SJCRH30 (cell line): ENCODE results near the gene CLIC6. TPM values are rescaled to one million over a fixed set of nuclear protein-coding genes. Genes with fewer than 3 reads are reported as not detected.
A peak's percentile ranks its signal among the peaks of the same experiment; 100 is the strongest.

Source experiments
- DNase-seq, 2 experiments: peaks; one replicate each; pipeline ENCODE4 v3.0.0-alpha.2; 2015 to 2020
- H3K27ac ChIP-seq: fragments of 250-450 bp; sonication (Bioruptor Pico); 2 replicates; pipeline ENCODE4 v1.5.1; 2020; ENCODE audit warnings: mild to moderate bottlenecking, moderate library complexity
- H3K27me3 ChIP-seq: fragments of 250-450 bp; sonication (Bioruptor Pico); 2 replicates; pipeline ENCODE4 v1.5.1; 2020; ENCODE audit warnings: mild to moderate bottlenecking, moderate library complexity
- H3K36me3 ChIP-seq: fragments of 250-450 bp; sonication (Bioruptor Pico); 2 replicates; pipeline ENCODE4 v1.5.1; 2020; ENCODE audit warnings: mild to moderate bottlenecking, moderate library complexity
- H3K4me1 ChIP-seq: fragments of 250-450 bp; sonication (Bioruptor Pico); 2 replicates; pipeline ENCODE4 v1.5.1; 2020; ENCODE audit warnings: mild to moderate bottlenecking, moderate library complexity
- H3K4me3 ChIP-seq: fragments of 250-450 bp; sonication (Bioruptor Pico); 2 replicates; pipeline ENCODE4 v1.5.1; 2020; ENCODE audit warnings: mild to moderate bottlenecking, moderate library complexity
- H3K9me3 ChIP-seq: fragments of 250-450 bp; sonication (Bioruptor Pico); replicated peaks from 2 replicates; pipeline ENCODE4 v1.5.1; 2020; ENCODE audit warnings: mild to moderate bottlenecking, moderate library complexity
- total RNA-seq: library from RNA; depleted of rRNA; stranded (reverse); fragments of >200 nt; shearing (Covaris generic); gene quantifications from 2 replicates; pipeline ENCODE4 v1.2.3, GENCODE V29; 2014; rRNA removed

CLIC6 gene
- 0.03 TPM in 1 of 2 replicates, not detected in the other for total RNA-seq

DNA sequence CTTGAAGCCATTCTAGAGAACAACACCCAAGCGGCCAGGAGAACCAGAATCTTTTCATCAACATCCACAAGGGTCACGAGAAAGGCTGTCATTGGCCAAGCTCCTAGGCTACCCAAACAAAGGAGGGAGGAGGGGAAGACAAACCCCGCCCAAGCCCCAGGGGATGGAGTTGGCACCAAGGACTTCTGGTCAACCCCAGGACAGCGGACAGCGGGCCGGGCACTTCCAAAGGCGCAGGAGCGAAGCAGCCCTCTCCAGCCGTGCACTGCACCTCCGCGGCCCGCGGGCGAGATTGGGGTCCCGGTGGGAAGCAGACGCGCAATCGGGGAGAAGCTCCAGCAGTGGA lies at the start of gene CLIC6:
Gene CLIC6, plus strand, starts transcription at position 192 of the 346 bp plus-strand sequence. CDS start 395 bp downstream, outside the sequence.
- H3K27me3 ChIP-seq, result no peaks in the 10 kb centered on the region; the same call in 1 of the 2 replicates
- no peak within 1 kb of the TSS for H3K4me3 ChIP-seq
- H3K9me3 ChIP-seq, result no peaks in the 10 kb centered on the region; the same call in 1 of the 2 replicates
- no peak within 1 kb of the TSS for H3K27ac ChIP-seq
- DNase-seq, result no peak
- no peaks in the 10 kb centered on the region for H3K36me3 ChIP-seq
- peaks cover 20% of the 10 kb centered on the region for H3K4me1 ChIP-seq

DNA sequence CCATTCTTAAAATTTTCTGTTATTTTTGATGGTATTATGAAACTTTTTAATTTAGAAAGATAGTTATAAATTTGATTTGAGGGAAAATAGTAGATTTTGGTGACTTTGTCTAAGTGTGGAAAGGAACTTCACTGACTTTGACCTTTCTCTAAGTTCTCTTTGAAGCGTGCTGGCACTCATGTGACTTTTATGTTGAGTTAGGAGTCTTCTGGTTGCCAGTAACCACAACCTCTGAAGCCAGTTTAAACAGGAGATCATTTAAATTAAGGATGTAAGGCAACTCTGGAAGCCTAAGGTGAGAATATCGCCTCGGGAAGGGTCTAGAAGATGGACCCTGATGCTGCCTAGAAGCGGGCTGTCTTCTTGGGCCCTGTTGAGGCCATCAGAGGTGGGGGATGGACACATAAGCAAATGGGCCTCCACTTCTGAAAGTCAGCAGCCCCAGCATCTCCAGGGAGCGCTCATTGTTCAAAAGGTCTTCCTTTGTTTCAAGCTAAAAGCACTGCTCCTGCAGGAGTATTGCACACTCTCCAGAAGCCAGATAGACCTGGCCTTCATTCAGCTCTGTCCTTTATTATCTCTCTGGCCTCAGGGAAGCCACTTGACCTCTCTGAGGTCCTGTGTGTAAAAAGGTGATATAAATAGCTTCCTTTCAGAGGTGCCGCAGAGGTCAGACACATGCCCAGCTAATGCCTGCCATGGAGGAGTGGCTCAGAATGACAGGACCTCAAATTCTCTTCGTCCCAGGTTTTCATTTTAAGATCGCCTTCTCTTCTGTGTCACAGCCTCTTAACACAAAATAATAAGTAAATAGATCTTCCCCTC lies 48.7 kb upstream of the CLIC6 start:
- no peak overlapping the region for H3K27ac ChIP-seq
- no peak for DNase-seq
- no peaks in the 10 kb centered on the region for H3K27me3 ChIP-seq
- H3K4me3 ChIP-seq, result no peak overlapping the region
- no peaks in the 10 kb centered on the region for H3K9me3 ChIP-seq
- H3K36me3 ChIP-seq, result no peaks in the 10 kb centered on the region
- no peaks in the 10 kb centered on the region for H3K4me1 ChIP-seq

GRCh38 chr21:34621434-34622350 lies 47.1 kb upstream of the CLIC6 start:
- no peak for DNase-seq
- Histone ChIP-seq H3K27me3 (no peaks in the 10 kb centered on the region), H3K36me3 (no peaks in the 10 kb centered on the region), H3K9me3 (no peaks in the 10 kb centered on the region), H3K4me1 (no peaks in the 10 kb centered on the region), H3K27ac (no peak overlapping the region), H3K4me3 (no peak overlapping the region)

DNA sequence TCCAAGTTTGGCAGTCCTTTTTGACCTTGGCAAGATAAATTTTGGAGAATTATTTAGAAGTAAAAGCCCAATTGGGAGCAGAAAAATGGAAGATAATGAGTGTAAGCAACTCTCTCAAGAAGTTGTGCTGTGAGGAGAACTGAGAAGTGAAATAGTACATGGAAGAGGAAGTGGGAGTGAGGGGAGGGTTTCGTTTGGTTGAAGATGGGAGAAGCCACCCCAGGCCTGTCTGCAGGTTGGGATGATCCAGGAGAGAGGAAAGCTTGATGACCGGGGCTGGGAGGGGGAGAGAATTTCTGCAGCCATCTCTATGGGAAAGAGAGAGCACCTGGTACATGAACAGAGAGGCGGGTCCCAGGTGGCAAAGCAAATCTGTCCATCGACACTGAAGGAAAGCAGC lies 45.3 kb upstream of the CLIC6 start:
- no peaks in the 10 kb centered on the region for H3K4me1 ChIP-seq
- H3K36me3 ChIP-seq, result no peaks in the 10 kb centered on the region
- no peak for DNase-seq
- no peaks in the 10 kb centered on the region for H3K9me3 ChIP-seq
- no peaks in the 10 kb centered on the region for H3K27me3 ChIP-seq
- H3K27ac ChIP-seq, result no peak overlapping the region
- no peak overlapping the region for H3K4me3 ChIP-seq

DNA sequence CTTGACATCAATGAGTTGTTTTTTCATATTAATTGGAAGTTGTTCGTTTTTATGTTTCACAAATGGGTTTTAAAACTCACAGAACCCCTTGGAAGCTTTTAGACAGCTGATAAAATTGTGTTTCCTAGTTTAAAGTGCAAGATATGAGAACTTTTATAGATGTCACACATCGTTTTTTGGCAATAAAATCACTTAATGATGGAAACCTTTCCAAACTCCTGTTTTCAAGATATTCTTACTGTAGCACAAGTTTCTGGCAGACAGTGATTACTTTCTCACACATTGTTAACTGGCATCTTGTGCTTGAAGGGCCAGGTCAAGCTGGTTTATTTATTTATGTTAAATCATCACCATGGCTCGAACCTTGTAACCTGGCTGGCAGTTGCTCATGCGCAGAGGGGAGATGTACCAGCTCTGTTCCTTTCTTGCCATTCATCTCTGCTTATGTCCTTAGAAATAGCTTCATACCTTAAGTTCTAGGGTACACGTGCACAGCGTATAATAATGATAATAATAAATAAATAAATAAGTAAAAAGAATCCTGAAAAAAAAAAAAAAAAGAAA lies 43.7 kb upstream of the CLIC6 start:
- Histone ChIP-seq H3K27me3 (no peaks in the 10 kb centered on the region), H3K27ac (no peak overlapping the region), H3K36me3 (no peaks in the 10 kb centered on the region), H3K9me3 (no peaks in the 10 kb centered on the region), H3K4me1 (no peaks in the 10 kb centered on the region), H3K4me3 (no peak overlapping the region)
- DNase-seq, result no peak

DNA sequence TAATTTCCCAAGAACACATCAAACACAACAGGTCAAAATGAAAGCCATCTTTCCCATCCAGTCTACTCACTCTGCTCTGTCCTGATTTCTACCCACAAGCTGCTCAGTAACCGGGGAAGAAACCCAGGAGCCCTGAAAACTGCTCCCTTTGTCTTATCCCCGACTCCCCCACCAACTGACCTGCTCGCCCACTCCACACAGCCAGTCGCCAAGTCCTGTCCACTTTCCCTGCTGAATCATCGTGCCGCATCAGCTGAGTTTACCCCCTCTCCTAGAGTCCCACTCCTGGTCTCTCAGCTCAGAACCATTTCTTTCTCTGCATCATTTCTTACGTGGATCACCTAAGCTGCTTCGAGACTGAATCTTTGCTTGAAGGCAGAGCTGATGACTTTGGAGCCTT lies 42.7 kb upstream of the CLIC6 start:
- H3K27me3 ChIP-seq, result no peaks in the 10 kb centered on the region
- H3K4me1 ChIP-seq, result no peaks in the 10 kb centered on the region
- H3K9me3 ChIP-seq, result no peaks in the 10 kb centered on the region
- no peaks in the 10 kb centered on the region for H3K36me3 ChIP-seq
- H3K4me3 ChIP-seq, result no peak overlapping the region
- no peak overlapping the region for H3K27ac ChIP-seq
- DNase-seq, result no peak

- Histone ChIP-seq H3K27ac (no peak overlapping the region), H3K4me3 (no peak overlapping the region), H3K4me1 (no peaks in the 10 kb centered on the region), H3K36me3 (no peaks in the 10 kb centered on the region), H3K9me3 (no peaks in the 10 kb centered on the region), H3K27me3 (no peaks in the 10 kb centered on the region; the same call in none of the 2 replicates)
- peak; percentile 19 to 78 for DNase-seq
These were observed 38.2 kb upstream of the CLIC6 start for GRCh38 chr21:34630536-34631143.

GRCh38 chr21:34632498-34632897 lies 36.3 kb upstream of the CLIC6 start:
- Histone ChIP-seq H3K27me3 (no peaks in the 10 kb centered on the region; the same call in none of the 2 replicates), H3K4me3 (no peak overlapping the region), H3K27ac (no peak overlapping the region), H3K4me1 (no peaks in the 10 kb centered on the region), H3K9me3 (no peaks in the 10 kb centered on the region), H3K36me3 (no peaks in the 10 kb centered on the region)
- no peak for DNase-seq

- no peak overlapping the region for H3K27ac ChIP-seq
- DNase-seq, result peak; percentile 31 to 47
- H3K36me3 ChIP-seq, result no peaks in the 10 kb centered on the region
- no peaks in the 10 kb centered on the region; the same call in none of the 2 replicates for H3K27me3 ChIP-seq
- H3K4me3 ChIP-seq, result no peak overlapping the region
- no peaks in the 10 kb centered on the region for H3K4me1 ChIP-seq
- H3K9me3 ChIP-seq, result no peaks in the 10 kb centered on the region
These were observed 33.5 kb upstream of the CLIC6 start for GRCh38 chr21:34635307-34635706.

- no peaks in the 10 kb centered on the region; the same call in none of the 2 replicates for H3K27me3 ChIP-seq
- H3K4me1 ChIP-seq, result no peaks in the 10 kb centered on the region
- H3K4me3 ChIP-seq, result no peak overlapping the region
- DNase-seq, result no peak
- no peaks in the 10 kb centered on the region for H3K36me3 ChIP-seq
- no peaks in the 10 kb centered on the region for H3K9me3 ChIP-seq
- no peak overlapping the region for H3K27ac ChIP-seq
These were observed 31.8 kb upstream of the CLIC6 start for GRCh38 chr21:34636961-34637360.

DNA sequence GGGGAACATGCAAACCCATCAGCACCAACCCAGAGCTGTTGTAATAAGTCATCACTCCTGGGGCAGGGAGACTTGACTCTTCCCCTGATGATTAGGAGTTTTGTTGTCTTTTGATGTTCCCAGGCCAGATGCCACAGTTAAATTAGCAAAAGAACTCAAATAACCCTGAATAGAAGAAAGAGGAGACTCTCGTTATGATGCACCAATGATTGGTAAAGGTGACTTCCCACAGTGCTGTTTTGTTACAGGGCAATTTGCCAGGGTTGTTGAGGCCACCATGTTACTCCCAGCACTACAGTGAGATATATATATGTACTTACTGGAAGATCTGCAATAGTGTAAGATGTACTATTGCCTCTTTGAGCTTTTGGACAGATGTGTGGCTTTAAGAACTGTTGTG lies 29.5 kb upstream of the CLIC6 start:
- no peak for DNase-seq
- no peaks in the 10 kb centered on the region for H3K36me3 ChIP-seq
- H3K27ac ChIP-seq, result no peak overlapping the region
- no peaks in the 10 kb centered on the region for H3K9me3 ChIP-seq
- no peaks in the 10 kb centered on the region for H3K4me1 ChIP-seq
- no peaks in the 10 kb centered on the region; the same call in 1 of the 2 replicates for H3K27me3 ChIP-seq
- H3K4me3 ChIP-seq, result no peak overlapping the region

DNA sequence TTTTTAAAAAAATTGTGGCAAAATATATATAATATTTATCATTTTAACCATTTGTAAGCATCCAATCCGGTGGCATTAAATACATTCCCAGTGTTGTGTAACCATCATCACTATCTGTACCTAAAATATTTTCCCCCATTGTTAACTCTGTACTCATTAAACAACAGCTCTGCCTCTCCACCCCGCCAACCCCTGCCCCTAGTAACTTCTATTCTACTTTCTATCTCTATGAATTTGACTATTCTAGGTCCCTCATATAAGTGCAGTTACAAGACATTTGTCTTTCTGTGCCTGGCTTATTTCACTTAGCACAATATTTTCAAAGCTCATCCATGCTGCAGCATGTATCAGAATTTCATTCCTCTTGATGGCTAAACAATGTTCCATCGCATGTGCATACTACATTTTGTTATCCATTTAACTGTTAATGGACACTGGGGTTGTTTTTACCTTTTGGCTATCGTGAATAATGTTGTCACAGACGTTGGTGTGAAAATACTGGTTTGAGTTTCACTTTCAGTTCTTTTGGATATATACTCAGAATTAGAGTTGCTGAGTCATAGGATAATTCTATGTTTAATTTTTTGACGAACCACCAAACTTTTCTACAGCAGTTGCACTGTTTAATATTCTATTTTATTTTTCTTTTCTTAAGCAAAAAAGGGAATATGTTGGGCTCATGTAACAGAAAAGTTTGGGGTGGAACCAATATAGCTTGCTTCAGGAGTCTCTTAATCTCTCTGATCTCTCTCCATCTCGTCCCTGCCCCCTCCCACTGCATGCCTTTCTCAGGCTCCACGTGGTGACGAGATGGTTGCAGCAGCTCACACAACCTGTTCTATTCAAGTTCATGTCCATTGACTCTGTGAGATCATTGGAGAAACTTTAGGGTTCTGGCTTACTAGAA lies 28.7 kb upstream of the CLIC6 start:
- Histone ChIP-seq H3K9me3 (no peaks in the 10 kb centered on the region), H3K4me1 (no peaks in the 10 kb centered on the region), H3K4me3 (peak overlapping the region; percentile 25), H3K27ac (no peak overlapping the region), H3K36me3 (no peaks in the 10 kb centered on the region), H3K27me3 (no peaks in the 10 kb centered on the region)
- DNase-seq, result no peak

- H3K27ac ChIP-seq, result no peak overlapping the region
- H3K4me1 ChIP-seq, result no peaks in the 10 kb centered on the region
- H3K4me3 ChIP-seq, result no peak overlapping the region
- H3K9me3 ChIP-seq, result no peaks in the 10 kb centered on the region
- no peaks in the 10 kb centered on the region for H3K36me3 ChIP-seq
- DNase-seq, result peak in 1 of 2 experiments; percentile 17
- no peaks in the 10 kb centered on the region for H3K27me3 ChIP-seq
These were observed 27.9 kb upstream of the CLIC6 start for GRCh38 chr21:34640858-34641257.
